ENCODE results near the gene UBE2J2.
A peak's percentile ranks its signal among the peaks of the same experiment; 100 is the strongest.

GRCh38 chr1:1231400-1232207 is 42.0 kb downstream of the UBE2J2 start, which contains the start of gene SDF4:
- no peak for TF ChIP-seq FOS (IDR thresholded peaks at IDR 0.05; ENCODE audit: borderline replicate concordance, insufficient read depth, low read length)
- TF ChIP-seq CTCF (IDR thresholded peaks at IDR 0.05; ENCODE audit: extremely low read depth in 1 of 2, insufficient read depth in 1 of 2, low read depth in 1 of 2, low read length in 2 of 2): no peak
- no peak for TF ChIP-seq MYC (IDR thresholded peaks at IDR 0.05; ENCODE audit: low read depth, low read length)
- TF ChIP-seq POLR2AphosphoS5 (IDR thresholded peaks at IDR 0.05; ENCODE audit: insufficient read depth, low read depth, low read length): peak; percentile 82
- peak; percentile 94 for TF ChIP-seq POLR2A (IDR thresholded peaks at IDR 0.05; ENCODE audit: low read depth, low read length)
- TF ChIP-seq EZH2 (IDR thresholded peaks at IDR 0.05; ENCODE audit: borderline replicate concordance, low read depth, low read length, severe bottlenecking): no peak
- TF ChIP-seq MAX (IDR thresholded peaks at IDR 0.05; ENCODE audit: insufficient read depth, insufficient read length): peak; percentile 85
- no peak for TF ChIP-seq JUN (IDR thresholded peaks at IDR 0.05; ENCODE audit: borderline replicate concordance, insufficient read depth, insufficient read length, low read depth)
- TF ChIP-seq GATA2 (IDR thresholded peaks at IDR 0.05; ENCODE audit: insufficient read depth, insufficient read length, low read depth, low read length): no peak
